ENCODE measurements around the gene OGFOD2.
A peak's percentile ranks its signal among the peaks of the same experiment; 100 is the strongest.

Gene OGFOD2

DNA sequence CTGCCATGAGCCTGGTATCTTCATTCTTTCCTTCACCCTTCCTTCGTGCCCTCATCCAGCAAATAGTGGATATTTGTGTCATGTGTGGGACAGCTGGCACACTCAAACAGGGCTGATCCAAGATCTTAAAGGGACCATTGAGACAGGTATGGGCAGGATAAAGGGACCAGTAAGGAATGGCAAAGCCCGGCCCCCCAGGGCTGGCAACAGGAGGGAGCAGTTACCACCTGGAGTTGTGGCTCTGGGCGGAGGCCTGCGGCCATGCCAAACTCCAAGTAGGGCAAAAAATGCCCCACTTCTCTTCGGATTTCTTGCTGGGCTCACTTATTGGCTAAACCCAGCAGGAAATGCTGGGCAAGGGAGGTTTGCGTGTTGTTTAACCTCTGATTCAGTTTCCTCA lies 2.1 kb downstream of the OGFOD2 start:
- Histone ChIP-seq H3K27ac (no peak overlapping the region), H3K4me2 (no peak overlapping the region), H3K4me3 (IDR thresholded peaks at IDR 0.05; ENCODE audit: insufficient read depth, low read depth, low read length) (no peak overlapping the region), H3K9ac (no peak overlapping the region), H2AFZ (ENCODE audit: low read depth) (no peak overlapping the region), H3K79me2 (ENCODE audit: insufficient read depth, low read depth) (peaks cover 11% of the 10 kb centered on the region; the same call in 1 of the 2 replicates), H3K4me1 (ENCODE audit: low read depth, poor library complexity, severe bottlenecking) (peaks cover 13% of the 10 kb centered on the region), H3K36me3 (ENCODE audit: insufficient read depth) (no peaks in the 10 kb centered on the region), H3K27me3 (ENCODE audit: insufficient read depth, low read depth) (no peaks in the 10 kb centered on the region), H4K20me1 (ENCODE audit: insufficient read depth) (no peaks in the 10 kb centered on the region)
- TF ChIP-seq, protein P1, sequence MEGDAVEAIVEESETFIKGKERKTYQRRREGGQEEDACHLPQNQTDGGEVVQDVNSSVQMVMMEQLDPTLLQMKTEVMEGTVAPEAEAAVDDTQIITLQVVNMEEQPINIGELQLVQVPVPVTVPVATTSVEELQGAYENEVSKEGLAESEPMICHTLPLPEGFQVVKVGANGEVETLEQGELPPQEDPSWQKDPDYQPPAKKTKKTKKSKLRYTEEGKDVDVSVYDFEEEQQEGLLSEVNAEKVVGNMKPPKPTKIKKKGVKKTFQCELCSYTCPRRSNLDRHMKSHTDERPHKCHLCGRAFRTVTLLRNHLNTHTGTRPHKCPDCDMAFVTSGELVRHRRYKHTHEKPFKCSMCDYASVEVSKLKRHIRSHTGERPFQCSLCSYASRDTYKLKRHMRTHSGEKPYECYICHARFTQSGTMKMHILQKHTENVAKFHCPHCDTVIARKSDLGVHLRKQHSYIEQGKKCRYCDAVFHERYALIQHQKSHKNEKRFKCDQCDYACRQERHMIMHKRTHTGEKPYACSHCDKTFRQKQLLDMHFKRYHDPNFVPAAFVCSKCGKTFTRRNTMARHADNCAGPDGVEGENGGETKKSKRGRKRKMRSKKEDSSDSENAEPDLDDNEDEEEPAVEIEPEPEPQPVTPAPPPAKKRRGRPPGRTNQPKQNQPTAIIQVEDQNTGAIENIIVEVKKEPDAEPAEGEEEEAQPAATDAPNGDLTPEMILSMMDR (conservative IDR thresholded peaks at IDR 0.05; ENCODE audit: low read depth, low read length), result no peak

DNA sequence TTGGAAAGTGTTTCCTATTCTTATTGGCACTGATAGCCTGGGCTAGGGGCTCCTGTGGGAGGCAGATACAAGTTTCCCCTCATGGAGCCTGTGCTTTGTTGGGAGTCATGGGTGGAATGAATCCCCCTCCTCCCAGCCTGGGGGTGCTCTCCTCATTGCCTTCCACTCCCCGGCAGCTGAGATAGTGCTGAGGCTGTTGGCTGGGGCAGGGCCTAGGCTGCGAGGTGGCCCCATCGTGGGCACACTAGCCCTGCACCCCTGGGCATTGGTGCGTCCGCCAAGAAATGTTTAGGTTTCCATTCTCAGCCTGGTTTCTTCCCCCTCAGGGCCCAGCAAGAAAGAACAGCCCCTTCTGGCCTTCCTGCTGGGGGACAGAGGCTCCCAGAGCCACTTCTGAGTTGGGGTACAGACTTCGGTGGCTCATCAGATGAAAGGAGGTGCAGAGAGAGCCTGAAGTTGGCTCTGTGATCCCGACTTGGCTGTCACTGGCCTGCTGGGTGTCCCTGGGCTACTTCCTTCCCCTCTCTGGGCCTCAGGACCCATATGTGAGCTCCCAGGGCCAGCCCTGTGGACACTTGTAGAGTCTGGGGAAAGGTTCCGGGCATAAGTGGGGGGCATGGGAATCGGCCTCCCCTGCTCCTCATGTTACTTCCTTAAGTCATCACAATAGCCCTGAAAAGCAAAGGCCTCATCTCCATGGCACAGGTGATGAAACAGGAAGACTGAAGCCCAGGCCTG lies 2.8 kb downstream of the OGFOD2 start:
- no peak overlapping the region for H3K4me3 ChIP-seq (IDR thresholded peaks at IDR 0.05; ENCODE audit: insufficient read depth, low read depth, low read length)
- peaks cover 13% of the 10 kb centered on the region for H3K4me1 ChIP-seq (ENCODE audit: low read depth, poor library complexity, severe bottlenecking)
- H3K79me2 ChIP-seq (ENCODE audit: insufficient read depth, low read depth), result peaks cover 11% of the 10 kb centered on the region; the same call in 1 of the 2 replicates
- TF ChIP-seq, protein P1 (conservative IDR thresholded peaks at IDR 0.05; ENCODE audit: low read depth, low read length), result no peak
- H3K27ac ChIP-seq, result no peak overlapping the region
- H3K9ac ChIP-seq, result no peak overlapping the region
- H3K27me3 ChIP-seq (ENCODE audit: insufficient read depth, low read depth), result no peaks in the 10 kb centered on the region
- H3K36me3 ChIP-seq (ENCODE audit: insufficient read depth), result no peaks in the 10 kb centered on the region
- no peaks in the 10 kb centered on the region for H4K20me1 ChIP-seq (ENCODE audit: insufficient read depth)
- no peak overlapping the region for H3K4me2 ChIP-seq
- H2AFZ ChIP-seq (ENCODE audit: low read depth), result no peak overlapping the region

DNA sequence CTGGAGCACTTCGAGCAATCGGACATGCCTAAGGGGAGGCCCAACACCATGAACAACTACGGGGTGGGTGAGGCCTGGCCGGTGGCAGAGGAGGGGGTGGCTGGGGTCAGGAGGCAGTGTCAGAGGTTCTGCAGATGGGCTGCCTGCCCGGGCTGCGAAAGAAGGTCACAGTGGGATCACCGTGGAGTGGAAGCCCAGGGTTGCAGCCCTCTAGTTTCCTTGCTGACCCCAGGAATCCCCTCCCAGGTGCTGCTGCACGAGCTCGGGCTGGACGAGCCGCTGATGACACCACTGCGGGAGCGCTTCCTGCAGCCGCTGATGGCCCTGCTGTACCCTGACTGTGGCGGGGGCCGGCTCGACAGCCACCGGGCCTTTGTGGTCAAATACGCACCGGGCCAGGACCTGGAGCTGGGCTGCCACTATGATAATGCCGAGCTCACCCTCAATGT lies 3.5 kb downstream of the OGFOD2 start:
- Histone ChIP-seq H3K4me1 (ENCODE audit: low read depth, poor library complexity, severe bottlenecking) (peaks cover 12% of the 10 kb centered on the region), H3K36me3 (ENCODE audit: insufficient read depth) (no peaks in the 10 kb centered on the region), H3K79me2 (ENCODE audit: insufficient read depth, low read depth) (peaks cover 11% of the 10 kb centered on the region; the same call in 1 of the 2 replicates), H3K27ac (no peak overlapping the region), H2AFZ (ENCODE audit: low read depth) (no peak overlapping the region), H3K4me3 (IDR thresholded peaks at IDR 0.05; ENCODE audit: insufficient read depth, low read depth, low read length) (no peak overlapping the region), H3K9ac (no peak overlapping the region), H3K27me3 (ENCODE audit: insufficient read depth, low read depth) (no peaks in the 10 kb centered on the region), H3K4me2 (no peak overlapping the region), H4K20me1 (ENCODE audit: insufficient read depth) (no peaks in the 10 kb centered on the region)
- TF ChIP-seq, protein P1 (conservative IDR thresholded peaks at IDR 0.05; ENCODE audit: low read depth, low read length), result no peak

DNA sequence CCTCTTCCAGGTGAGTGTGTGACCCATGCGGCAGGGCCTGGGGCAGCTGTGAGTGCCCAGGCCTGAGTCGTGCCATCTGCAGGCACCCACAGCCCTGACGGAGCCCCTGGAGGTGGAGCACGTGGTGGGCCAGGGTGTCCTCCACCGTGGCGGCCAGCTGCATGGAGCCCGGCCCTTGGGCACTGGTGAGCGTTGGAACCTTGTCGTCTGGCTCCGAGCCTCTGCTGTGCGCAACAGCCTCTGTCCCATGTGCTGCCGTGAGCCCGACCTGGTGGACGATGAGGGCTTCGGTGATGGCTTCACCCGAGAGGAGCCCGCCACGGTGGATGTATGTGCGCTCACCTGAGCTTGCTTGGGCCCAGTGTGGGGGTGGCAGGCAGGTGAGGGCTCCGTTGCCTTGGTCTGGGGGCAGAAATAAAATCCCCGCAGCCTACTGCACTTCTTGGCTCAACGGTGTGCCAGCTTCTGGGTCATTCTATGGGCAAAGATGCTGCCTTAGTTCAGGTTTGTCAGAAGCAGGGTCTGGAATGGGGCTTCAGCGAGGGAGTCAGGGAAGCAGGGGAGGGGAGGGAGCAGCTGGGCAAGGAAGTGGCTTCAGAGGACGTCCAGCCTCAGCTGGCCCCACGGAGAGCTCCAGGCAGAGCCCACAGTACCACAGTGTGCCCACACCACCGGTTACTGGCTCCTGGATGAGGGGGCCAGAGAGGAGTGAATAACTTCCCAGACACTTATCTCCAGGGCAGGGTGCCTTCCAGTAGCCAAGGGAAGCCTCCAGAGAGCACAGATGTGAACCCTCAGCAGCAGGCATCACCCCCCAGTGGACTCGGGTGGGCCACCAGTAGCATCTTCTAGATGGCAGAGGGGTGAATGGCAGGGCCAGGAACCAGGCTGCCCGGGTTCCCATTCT lies 4.2 kb downstream of the OGFOD2 start:
- Histone ChIP-seq H3K4me2 (peak overlapping the region; percentile 84), H3K27ac (no peak overlapping the region), H3K79me2 (ENCODE audit: insufficient read depth, low read depth) (peaks cover 11% of the 10 kb centered on the region; the same call in 1 of the 2 replicates), H3K27me3 (ENCODE audit: insufficient read depth, low read depth) (no peaks in the 10 kb centered on the region), H4K20me1 (ENCODE audit: insufficient read depth) (no peaks in the 10 kb centered on the region), H3K36me3 (ENCODE audit: insufficient read depth) (no peaks in the 10 kb centered on the region), H3K9ac (peak overlapping the region; percentile 71; the same call in 1 of the 2 replicates), H2AFZ (ENCODE audit: low read depth) (no peak overlapping the region), H3K4me3 (IDR thresholded peaks at IDR 0.05; ENCODE audit: insufficient read depth, low read depth, low read length) (no peak overlapping the region), H3K4me1 (ENCODE audit: low read depth, poor library complexity, severe bottlenecking) (peaks cover 7% of the 10 kb centered on the region)
- TF ChIP-seq, protein P1 (conservative IDR thresholded peaks at IDR 0.05; ENCODE audit: low read depth, low read length), result no peak

Data from KMS-11 (cell line).